ENCODE data around the gene CASTOR1. TPM values are rescaled to one million over a fixed set of nuclear protein-coding genes. Genes with fewer than 3 reads are reported as not detected.

CASTOR1 gene
- total RNA-seq, 2 experiments from 2014 or later, result 4.5 to 9.1 TPM

DNA sequence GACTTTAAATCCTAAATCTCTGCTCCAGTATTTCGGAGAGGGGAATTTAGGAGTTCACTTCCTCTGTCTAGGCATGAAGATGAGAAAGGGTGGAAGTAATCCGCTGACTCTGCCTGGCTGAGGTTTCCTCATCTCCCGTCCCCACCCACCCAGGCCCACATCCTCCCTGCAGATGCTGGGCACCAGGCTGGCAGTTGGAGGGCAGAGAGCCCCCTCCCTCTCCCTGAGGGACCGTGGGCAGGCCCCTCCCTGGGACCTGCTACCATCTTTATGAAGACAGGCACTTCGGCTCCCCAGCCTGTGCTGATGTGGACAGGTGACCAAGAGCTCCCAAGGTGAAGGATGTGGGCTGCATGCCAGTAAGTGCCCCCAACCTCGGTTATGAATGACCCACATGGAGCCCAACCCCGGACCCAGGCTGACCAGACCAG, 6.7 kb downstream of the CASTOR1 start:
- Histone ChIP-seq H3K36me3 (ENCODE audit: insufficient read depth, low read length) (no peaks in the 10 kb centered on the region), H3K79me2 (ENCODE audit: insufficient read depth, low read depth, low read length) (no peaks in the 10 kb centered on the region), H3K4me2 (ENCODE audit: low read length) (no peak overlapping the region), H4K20me1 (ENCODE audit: insufficient read depth, low read length) (no peaks in the 10 kb centered on the region), H3K4me3 (ENCODE audit: low read depth, low read length, poor library complexity, severe bottlenecking) (no peak overlapping the region), H3K9me2 (ENCODE audit: insufficient read depth, low read length) (no peaks in the 10 kb centered on the region), H2AFZ (ENCODE audit: low read length) (no peak overlapping the region), H3K9me3 (ENCODE audit: low read length) (no peaks in the 10 kb centered on the region), H3K27ac (ENCODE audit: low read depth, low read length, poor library complexity, severe bottlenecking) (no peak overlapping the region), H3K4me1 (ENCODE audit: insufficient read depth, low read length, poor library complexity, severe bottlenecking) (no peaks in the 10 kb centered on the region)
- intact Hi-C loops (cut with micrococcal nuclease; ENCODE audit: unreplicated experiment), result loop anchor here (10.0 kb wide), 1 partner anchor 202 kb away; no protein-coding TSS in a partner anchor
- ChIA-PET POLR2A (interaction anchor here (2.3 kb wide), 1 partner anchor 15 kb away, joined by 5 read pairs; no protein-coding TSS in a partner anchor), CTCF (ENCODE audit: unreplicated experiment) (no interaction called here)
- BruUV-seq (replicated peaks), result no TSS peak
- TF ChIP-seq EZH2phosphoT487 (IDR thresholded peaks at IDR 0.05; ENCODE audit: borderline replicate concordance, low read depth, low read length) (no peak), CTCF (conservative IDR thresholded peaks at IDR 0.05; ENCODE audit: low read length) (no peak)
- no peak for DNase-seq (ENCODE audit: low spot score)

DNA sequence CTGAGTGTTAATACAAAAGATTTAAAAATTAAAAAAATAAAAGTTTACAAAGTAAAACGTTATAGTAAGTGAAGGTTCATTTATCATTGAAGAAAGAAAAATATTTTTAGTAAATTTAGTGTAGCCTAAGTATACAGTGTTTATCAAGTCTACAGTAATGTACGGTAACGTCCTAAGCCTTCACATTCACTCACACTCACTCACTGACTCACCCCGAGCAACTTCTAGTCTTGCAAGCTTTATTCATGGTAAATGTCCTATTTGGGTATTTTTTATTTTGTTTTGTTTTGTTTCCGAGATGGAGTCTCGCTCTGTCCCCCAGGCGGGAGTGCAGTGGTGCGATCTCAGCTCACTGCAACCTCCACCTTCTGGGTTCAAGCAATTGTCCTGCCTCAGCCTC, 8.8 kb downstream of the CASTOR1 start:
- BruUV-seq (replicated peaks), result no TSS peak
- H3K9me2 ChIP-seq (ENCODE audit: insufficient read depth, low read length), result no peaks in the 10 kb centered on the region
- intact Hi-C loops (cut with micrococcal nuclease; ENCODE audit: unreplicated experiment), result loop anchor here (10.0 kb wide), 1 partner anchor 204 kb away; no protein-coding TSS in a partner anchor
- no peak overlapping the region for H3K4me3 ChIP-seq (ENCODE audit: low read depth, low read length, poor library complexity, severe bottlenecking)
- H3K27ac ChIP-seq (ENCODE audit: low read depth, low read length, poor library complexity, severe bottlenecking), result no peak overlapping the region
- H2AFZ ChIP-seq (ENCODE audit: low read length), result no peak overlapping the region
- no peaks in the 10 kb centered on the region for H3K36me3 ChIP-seq (ENCODE audit: insufficient read depth, low read length)
- ChIA-PET POLR2A (interaction anchor here (0.6 kb wide), 1 partner anchor 103 kb away, joined by 3 read pairs; no protein-coding TSS in a partner anchor), CTCF (ENCODE audit: unreplicated experiment) (no interaction called here)
- no peaks in the 10 kb centered on the region for H3K79me2 ChIP-seq (ENCODE audit: insufficient read depth, low read depth, low read length)
- H3K9me3 ChIP-seq (ENCODE audit: low read length), result no peaks in the 10 kb centered on the region
- H4K20me1 ChIP-seq (ENCODE audit: insufficient read depth, low read length), result no peaks in the 10 kb centered on the region
- DNase-seq (ENCODE audit: low spot score), result no peak
- no peak for TF ChIP-seq CTCF (conservative IDR thresholded peaks at IDR 0.05; ENCODE audit: low read length)
- no peak for TF ChIP-seq EZH2phosphoT487 (IDR thresholded peaks at IDR 0.05; ENCODE audit: borderline replicate concordance, low read depth, low read length)
- H3K4me2 ChIP-seq (ENCODE audit: low read length), result no peak overlapping the region
- peaks cover 7% of the 10 kb centered on the region for H3K4me1 ChIP-seq (ENCODE audit: insufficient read depth, low read length, poor library complexity, severe bottlenecking)

GRCh38 chr22:30279932-30280331, 9.4 kb downstream of the CASTOR1 start:
- no peaks in the 10 kb centered on the region for H3K36me3 ChIP-seq (ENCODE audit: insufficient read depth, low read length)
- H3K4me2 ChIP-seq (ENCODE audit: low read length), result no peak overlapping the region
- no TSS peak for BruUV-seq (replicated peaks)
- H3K27ac ChIP-seq (ENCODE audit: low read depth, low read length, poor library complexity, severe bottlenecking), result no peak overlapping the region
- no peak overlapping the region for H2AFZ ChIP-seq (ENCODE audit: low read length)
- ChIA-PET POLR2A (no interaction called here), CTCF (ENCODE audit: unreplicated experiment) (no interaction called here)
- no peaks in the 10 kb centered on the region for H3K9me3 ChIP-seq (ENCODE audit: low read length)
- no peaks in the 10 kb centered on the region for H3K9me2 ChIP-seq (ENCODE audit: insufficient read depth, low read length)
- H4K20me1 ChIP-seq (ENCODE audit: insufficient read depth, low read length), result no peaks in the 10 kb centered on the region
- no peak overlapping the region for H3K4me3 ChIP-seq (ENCODE audit: low read depth, low read length, poor library complexity, severe bottlenecking)
- H3K79me2 ChIP-seq (ENCODE audit: insufficient read depth, low read depth, low read length), result no peaks in the 10 kb centered on the region
- H3K4me1 ChIP-seq (ENCODE audit: insufficient read depth, low read length, poor library complexity, severe bottlenecking), result peaks cover 11% of the 10 kb centered on the region
- no peak for DNase-seq (ENCODE audit: low spot score)
- intact Hi-C loops (cut with micrococcal nuclease; ENCODE audit: unreplicated experiment), result loop anchor here (10.0 kb wide), 1 partner anchor 205 kb away; no protein-coding TSS in a partner anchor
- TF ChIP-seq EZH2phosphoT487 (IDR thresholded peaks at IDR 0.05; ENCODE audit: borderline replicate concordance, low read depth, low read length) (no peak), CTCF (conservative IDR thresholded peaks at IDR 0.05; ENCODE audit: low read length) (no peak)

All from OCI-LY7 (cell line).